GM19193 (cell line): ENCODE results near the gene RALGAPA1.

Experiments
- POLR2A ChIP-seq: IDR thresholded peaks from 4 replicates; pipeline ENCODE4 v1.6.1; 2011; ENCODE audit not compliant: insufficient read depth, insufficient read length; ENCODE audit errors: extremely low read depth

The RALGAPA1 gene

DNA sequence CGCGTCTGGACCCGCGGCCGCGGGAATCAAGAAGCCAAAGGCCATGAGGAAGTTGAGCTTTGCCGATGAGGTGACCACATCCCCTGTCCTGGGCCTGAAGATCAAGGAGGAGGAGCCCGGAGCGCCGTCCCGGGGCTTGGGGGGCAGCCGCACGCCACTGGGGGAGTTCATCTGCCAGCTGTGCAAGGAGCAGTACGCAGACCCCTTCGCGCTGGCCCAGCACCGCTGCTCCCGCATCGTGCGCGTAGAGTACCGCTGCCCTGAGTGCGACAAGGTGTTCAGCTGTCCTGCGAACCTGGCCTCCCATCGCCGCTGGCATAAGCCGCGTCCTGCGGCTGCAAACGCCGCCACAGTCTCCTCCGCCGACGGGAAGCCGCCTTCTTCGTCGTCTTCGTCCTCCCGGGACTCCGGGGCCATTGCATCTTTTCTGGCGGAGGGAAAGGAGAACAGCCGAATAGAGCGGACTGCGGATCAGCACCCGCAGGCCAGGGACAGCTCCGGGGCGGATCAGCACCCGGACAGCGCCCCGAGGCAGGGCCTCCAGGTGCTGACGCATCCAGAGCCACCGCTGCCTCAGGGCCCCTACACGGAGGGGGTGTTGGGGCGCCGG is 274.1 kb downstream of the RALGAPA1 start:
- no peak for TF ChIP-seq POLR2A

- TF ChIP-seq POLR2A: no peak
Observed at GRCh38 chr14:35534208-35534872, 274.8 kb downstream of the RALGAPA1 start.

GRCh38 chr14:35533357-35534207 is 275.5 kb downstream of the RALGAPA1 start, which contains the start of gene INSM2:
Gene INSM2 (plus strand): TSS chr14:35534164. CDS start chr14:35534253, 89 bp downstream.
- no peak for TF ChIP-seq POLR2A

DNA sequence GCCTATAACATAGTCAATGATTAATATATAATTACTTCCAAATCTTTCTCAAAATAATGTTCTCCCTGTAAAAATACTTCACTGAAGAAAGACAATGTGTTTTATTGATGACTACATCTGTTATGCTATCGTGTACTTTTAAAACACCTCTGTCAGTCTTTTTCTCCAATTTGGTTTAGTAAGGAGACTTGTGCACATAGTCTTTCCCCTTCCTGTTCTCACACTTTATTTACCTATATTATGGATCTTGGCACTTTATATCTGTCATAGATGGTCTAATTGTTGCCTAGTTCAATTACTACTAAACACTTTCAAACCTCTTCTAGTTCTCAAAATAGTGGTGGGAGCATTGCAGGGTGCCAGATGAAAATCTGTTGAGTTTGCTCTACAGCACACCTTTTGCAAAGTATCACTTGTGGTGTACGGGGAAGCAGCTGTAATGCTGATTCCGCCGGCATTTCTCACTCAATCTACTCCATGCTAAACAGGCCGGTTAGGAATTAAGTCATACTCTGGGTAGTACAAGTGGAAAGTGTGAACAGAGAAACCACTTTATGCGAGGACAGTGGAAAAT is 276.2 kb downstream of the RALGAPA1 start:
- no peak for TF ChIP-seq POLR2A

DNA sequence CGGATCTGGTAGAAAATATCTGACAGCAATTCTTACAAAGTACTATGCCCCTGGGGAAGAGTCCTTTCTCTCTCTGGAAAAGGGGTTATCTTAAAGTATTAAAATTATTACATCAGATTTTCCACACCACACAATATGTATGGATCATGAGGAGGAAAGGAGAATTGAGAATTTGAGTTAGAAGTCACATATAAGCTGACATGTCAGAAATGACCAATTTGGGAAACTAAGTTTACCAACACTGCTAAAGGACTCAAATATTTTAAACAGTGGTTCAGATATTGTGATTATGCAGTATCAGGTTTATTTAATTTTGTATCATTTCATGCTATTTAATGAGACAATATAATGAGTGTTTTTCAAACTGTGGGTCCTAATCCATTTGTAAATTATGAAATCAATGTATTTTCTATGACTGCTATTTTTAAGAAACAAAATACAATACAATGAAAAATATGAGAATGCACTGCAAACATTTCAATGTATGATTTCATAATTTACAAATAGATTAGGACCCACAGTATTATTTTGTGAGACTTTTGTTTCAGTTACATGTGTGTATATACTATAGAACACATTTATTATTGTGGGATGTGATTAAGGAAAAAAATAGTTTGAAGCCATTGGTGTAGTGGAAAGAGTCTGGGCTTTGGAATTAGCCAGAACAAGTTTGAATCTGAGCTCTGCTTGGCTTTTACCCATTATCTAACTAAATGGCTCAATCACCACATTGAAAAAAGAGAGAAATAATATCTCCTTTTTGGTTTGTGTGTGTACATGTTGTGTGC is 276.9 kb downstream of the RALGAPA1 start:
- TF ChIP-seq POLR2A: no peak

DNA sequence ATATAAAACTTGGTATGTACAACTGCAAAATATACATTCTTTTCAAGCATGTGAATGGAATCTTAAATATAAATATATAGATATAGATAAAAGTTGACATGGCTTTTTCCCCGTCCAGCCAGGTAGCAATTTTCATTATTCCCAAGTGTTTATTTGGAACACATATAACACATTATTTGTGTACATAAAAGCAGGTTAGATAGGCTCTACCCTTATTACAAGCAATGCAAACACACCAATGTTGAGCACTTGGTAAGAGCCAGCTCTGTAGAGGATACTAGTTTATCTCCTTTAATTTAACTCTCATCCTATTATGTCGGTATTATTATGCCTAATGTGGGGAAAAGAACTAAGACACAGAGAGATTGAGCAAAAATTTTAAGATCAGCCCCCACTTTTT is 282.1 kb downstream of the RALGAPA1 start:
- TF ChIP-seq POLR2A: no peak

DNA sequence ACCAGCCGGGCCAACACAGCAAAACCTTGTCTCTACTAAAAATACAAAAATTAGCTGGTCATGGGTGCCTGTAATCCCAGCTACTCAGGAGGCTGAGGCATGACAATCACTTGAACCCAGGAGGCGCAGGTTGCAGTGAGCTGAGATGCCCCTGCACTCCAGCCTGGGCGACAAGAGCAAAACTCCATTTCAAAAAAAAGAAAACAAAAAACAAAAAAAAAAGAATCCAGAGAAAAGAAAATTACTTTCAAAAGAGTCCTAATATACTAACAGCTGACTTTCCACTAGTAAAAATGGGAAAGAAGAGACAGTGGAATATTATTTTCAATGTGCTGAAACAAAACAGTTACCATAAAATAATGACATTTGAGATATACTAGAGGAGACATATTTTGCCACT is 283.4 kb downstream of the RALGAPA1 start:
- TF ChIP-seq POLR2A: no peak

GRCh38 chr14:35519986-35520385 is 289.1 kb downstream of the RALGAPA1 start:
- TF ChIP-seq POLR2A: no peak

DNA sequence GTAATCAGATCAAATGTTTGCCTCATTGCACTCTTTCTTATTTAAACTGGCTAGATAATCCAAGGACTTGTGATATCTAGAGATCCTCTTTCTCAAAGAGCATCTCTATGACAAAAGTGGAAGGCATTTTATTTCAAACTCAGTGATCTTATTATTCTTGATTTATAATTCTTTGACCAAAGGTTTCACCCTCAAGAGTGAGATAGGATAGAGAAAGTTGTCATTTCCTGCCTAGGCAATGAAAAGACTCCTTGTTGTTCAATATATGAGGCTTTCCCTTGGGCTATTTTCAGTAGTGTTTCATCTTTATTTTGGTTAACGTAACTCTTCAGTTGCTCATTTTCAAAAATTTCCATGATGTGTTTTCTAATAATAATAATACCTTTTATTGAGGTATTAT is 293.2 kb downstream of the RALGAPA1 start:
- no peak for TF ChIP-seq POLR2A

- no peak for TF ChIP-seq POLR2A
Observed at GRCh38 chr14:35512765-35513164, 296.3 kb downstream of the RALGAPA1 start.

- TF ChIP-seq POLR2A: no peak
Observed at GRCh38 chr14:35509846-35510245, 299.2 kb downstream of the RALGAPA1 start.

DNA sequence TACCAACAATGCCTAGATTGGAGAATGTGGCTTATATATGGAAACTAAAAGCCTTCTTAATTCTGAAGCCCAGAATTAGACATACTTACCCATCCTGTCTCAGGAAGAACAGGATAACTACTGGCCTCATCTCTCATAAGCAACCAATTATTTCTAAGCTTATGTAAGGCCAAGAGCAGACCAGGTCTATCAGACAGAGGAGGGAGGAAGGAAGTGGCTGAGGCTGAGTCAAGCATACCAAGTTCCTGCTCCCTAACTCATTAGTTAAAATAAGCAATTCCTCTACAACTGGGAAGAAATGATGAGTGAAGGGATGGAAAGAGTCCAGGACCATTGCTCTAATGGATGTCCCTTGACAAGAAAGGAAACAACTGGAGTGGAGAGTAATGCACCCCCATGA is 302.2 kb downstream of the RALGAPA1 start:
- TF ChIP-seq POLR2A: no peak

DNA sequence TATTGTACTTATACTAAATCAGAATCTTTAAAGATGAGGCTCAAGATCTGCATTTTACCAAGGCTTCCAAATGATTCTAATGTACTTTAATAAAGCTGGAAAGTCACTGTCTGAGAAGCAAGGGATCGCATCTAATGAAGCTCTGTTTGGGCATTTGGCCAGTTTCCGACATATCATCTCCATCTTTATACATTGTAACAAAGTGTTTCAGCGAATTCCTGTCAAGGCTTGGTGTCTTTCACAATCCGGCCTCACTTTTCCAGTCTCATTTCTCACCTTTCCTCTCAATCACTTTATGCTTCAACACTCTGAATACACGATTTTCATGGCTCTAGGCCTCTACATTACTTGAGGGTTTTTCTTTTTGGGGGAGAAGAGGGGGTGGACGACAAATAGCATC is 302.6 kb downstream of the RALGAPA1 start:
- no peak for TF ChIP-seq POLR2A

GRCh38 chr14:35504260-35504659 is 304.8 kb downstream of the RALGAPA1 start:
- TF ChIP-seq POLR2A: no peak
